H9 (cell line): ENCODE results near the gene DKK1. TPM values are rescaled to one million over a fixed set of nuclear protein-coding genes. Genes with fewer than 3 reads are reported as not detected.

ENCODE experiments used
- DNase-seq: peaks from one replicate; pipeline ENCODE4 v3.0.0-alpha.2; 2017
- H2AFZ ChIP-seq: one replicate; pipeline ENCODE4 v1.6.1; 2013; ENCODE audit warnings: mild to moderate bottlenecking, low read length, control low read depth, moderate library complexity
- H2AK5ac ChIP-seq: 2 replicates; pipeline ENCODE4 v1.6.1; 2013; ENCODE audit warnings: low read length, control low read depth, mixed read lengths; ENCODE audit not compliant: insufficient read length
- H2BK120ac ChIP-seq: one replicate; pipeline ENCODE4 v1.6.1; 2013; ENCODE audit warnings: low read depth, mild to moderate bottlenecking, low read length, control low read depth, inconsistent platforms; ENCODE audit not compliant: poor library complexity, severe bottlenecking
- H2BK12ac ChIP-seq: 2 replicates; pipeline ENCODE4 v1.6.1; 2013; ENCODE audit warnings: low read length, control low read depth, mixed read lengths, low read depth; ENCODE audit not compliant: insufficient read length
- H2BK15ac ChIP-seq: 2 replicates; pipeline ENCODE4 v1.6.1; 2013; ENCODE audit warnings: low read depth, low read length, control low read depth
- H2BK20ac ChIP-seq: one replicate; pipeline ENCODE4 v1.6.1; 2013; ENCODE audit warnings: low read depth, mild to moderate bottlenecking, low read length, control low read depth, inconsistent platforms; ENCODE audit not compliant: poor library complexity, severe bottlenecking
- H2BK5ac ChIP-seq: 2 replicates; pipeline ENCODE4 v1.6.1; 2013; ENCODE audit warnings: low read length, control low read depth, mixed read lengths; ENCODE audit not compliant: insufficient read length
- H3K14ac ChIP-seq: 2 replicates; pipeline ENCODE4 v1.6.1; 2013; ENCODE audit warnings: low read length, control low read depth; ENCODE audit not compliant: insufficient read depth
- H3K18ac ChIP-seq: 2 replicates; pipeline ENCODE4 v1.6.1; 2013; ENCODE audit warnings: low read depth, mild to moderate bottlenecking, mixed read lengths, low read length, control low read depth; ENCODE audit not compliant: insufficient read length
- H3K23ac ChIP-seq: 2 replicates; pipeline ENCODE4 v1.6.1; 2013; ENCODE audit warnings: low read length, control low read depth, mixed read lengths, low read depth; ENCODE audit not compliant: insufficient read length
- H3K23me2 ChIP-seq: 2 replicates; pipeline ENCODE4 v1.6.1; 2013; ENCODE audit warnings: low read depth, mild to moderate bottlenecking, mixed read lengths, low read length, control low read depth; ENCODE audit not compliant: insufficient read length, poor library complexity, severe bottlenecking
- H3K27ac ChIP-seq: 2 replicates; pipeline ENCODE4 v1.5.1; 2013; ENCODE audit warnings: low read length, control low read depth, mixed read lengths, low read depth; ENCODE audit not compliant: insufficient read length
- H3K27me3 ChIP-seq: 2 replicates; pipeline ENCODE4 v1.6.1; 2013; ENCODE audit warnings: low read length, control low read depth, inconsistent platforms; ENCODE audit not compliant: insufficient read depth
- H3K4ac ChIP-seq: 2 replicates; pipeline ENCODE4 v1.6.1; 2013; ENCODE audit warnings: low read depth, mild to moderate bottlenecking, control low read depth, inconsistent platforms, low read length, moderate library complexity
- H3K4me1 ChIP-seq: 2 replicates; pipeline ENCODE4 v1.6.1; 2013; ENCODE audit warnings: low read length, control low read depth, inconsistent platforms; ENCODE audit not compliant: insufficient read depth
- H3K4me2 ChIP-seq: 2 replicates; pipeline ENCODE4 v1.6.1; 2013; ENCODE audit warnings: low read length, control low read depth, mixed read lengths; ENCODE audit not compliant: insufficient read length, insufficient read depth
- H3K56ac ChIP-seq: 2 replicates; pipeline ENCODE4 v1.6.1; 2013; ENCODE audit warnings: low read depth, mild to moderate bottlenecking, mixed read lengths, low read length, control low read depth; ENCODE audit not compliant: insufficient read length
- H3K79me1 ChIP-seq: 2 replicates; pipeline ENCODE4 v1.6.1; 2013; ENCODE audit warnings: low read depth, mild to moderate bottlenecking, moderate library complexity, low read length, control low read depth, inconsistent platforms; ENCODE audit not compliant: insufficient read depth, poor library complexity, severe bottlenecking
- H3K79me2 ChIP-seq: 2 replicates; pipeline ENCODE4 v1.6.1; 2013; ENCODE audit warnings: low read length, control low read depth, inconsistent platforms; ENCODE audit not compliant: insufficient read depth
- H3K9ac ChIP-seq: 2 replicates; pipeline ENCODE4 v1.6.1; 2013; ENCODE audit warnings: low read length, control low read depth, mixed read lengths; ENCODE audit not compliant: insufficient read length; ENCODE audit errors: extremely low read depth
- H3K9me3 ChIP-seq: one replicate; pipeline ENCODE4 v1.6.1; 2013; ENCODE audit warnings: low read depth, low read length, inconsistent platforms; ENCODE audit not compliant: control insufficient read depth
- H3T11ph ChIP-seq: one replicate; pipeline ENCODE4 v1.6.1; 2013; ENCODE audit warnings: mild to moderate bottlenecking, low read length, control low read depth, inconsistent platforms
- H4K20me1 ChIP-seq: one replicate; pipeline ENCODE4 v1.6.1; 2013; ENCODE audit not compliant: control insufficient read depth, insufficient read length, insufficient read depth
- H4K5ac ChIP-seq: 2 replicates; pipeline ENCODE4 v1.6.1; 2013; ENCODE audit warnings: low read depth, mild to moderate bottlenecking, mixed read lengths, low read length, control low read depth; ENCODE audit not compliant: insufficient read length
- H4K8ac ChIP-seq: replicated peaks from 2 replicates; pipeline ENCODE4 v1.6.1; 2013; ENCODE audit warnings: low read length, control low read depth, mixed read lengths, low read depth; ENCODE audit not compliant: insufficient read length
- H4K91ac ChIP-seq: 2 replicates; pipeline ENCODE4 v1.6.1; 2013; ENCODE audit warnings: low read depth, mild to moderate bottlenecking, moderate library complexity, mixed read lengths, low read length, control low read depth; ENCODE audit not compliant: insufficient read length
- H3K27ac Mint-ChIP-seq, 3 experiments: 2 replicates in 2 of 3; 3 replicates in 1 of 3; pipeline ENCODE4 v1.8.0; 2020 to 2021; ENCODE audit warnings: mixed read lengths in 3 of 3, mild to moderate bottlenecking in 1 of 3, moderate library complexity in 1 of 3
- H3K27me3 Mint-ChIP-seq: 2 replicates; pipeline ENCODE4 v1.8.0; 2021; ENCODE audit warnings: low read depth, mild to moderate bottlenecking, moderate library complexity, mixed read lengths
- H3K36me3 Mint-ChIP-seq, 3 experiments: 2 replicates in 2 of 3; 3 replicates in 1 of 3; pipeline ENCODE4 v1.8.0; 2020 to 2021; ENCODE audit warnings: low read depth in 3 of 3, mixed read lengths in 3 of 3; ENCODE audit not compliant: insufficient read depth in 1 of 3
- H3K4me1 Mint-ChIP-seq, 2 experiments: 2 replicates each; pipeline ENCODE4 v1.8.0; 2020; ENCODE audit warnings: mixed read lengths in 2 of 2
- H3K4me3 Mint-ChIP-seq, 2 experiments: 2 replicates in 1 of 2; 3 replicates in 1 of 2; pipeline ENCODE4 v1.8.0; 2020 to 2021; ENCODE audit warnings: mild to moderate bottlenecking in 2 of 2, mixed read lengths in 2 of 2, moderate library complexity in 1 of 2
- H3K9me3 Mint-ChIP-seq, 2 experiments: 2 replicates in 1 of 2; 3 replicates in 1 of 2; pipeline ENCODE4 v1.8.0; 2020; ENCODE audit warnings: mild to moderate bottlenecking in 2 of 2, mixed read lengths in 2 of 2, moderate library complexity in 1 of 2
- WGBS: extraction: QIAGEN DNeasy Blood & Tissue Kit; methylation state at CpG from one replicate; pipeline ENCODE4 v1.1.7; 2013; ENCODE audit warnings: missing lambda C conversion rate, low lambda C conversion rate, mixed read lengths; ENCODE audit not compliant: insufficient read length; ENCODE audit errors: extremely low coverage; 5-methylcytosine and 5-hydroxymethylcytosine counted together
- total RNA-seq: library from RNA; stranded (reverse); gene quantifications from 2 replicates; pipeline ENCODE4 v1.2.1, GENCODE V29; 2021
- TF ChIP-seq, protein P1 (sequence below): fragments of 200-600 bp; sonication (generic); conservative IDR thresholded peaks from 3 replicates; pipeline ENCODE4 v1.8.0; 2021; ENCODE audit warnings: antibody characterized with exemption, mild to moderate bottlenecking

The DKK1 gene
- total RNA-seq, 1 experiment from 2014 or later, result 1.1 TPM

GRCh38 chr10:52280051-52280450 is 34.0 kb upstream of the DKK1 start:
- no peaks in the 10 kb centered on the region for H3K27me3 Mint-ChIP-seq

More at GRCh38 chr10:52280051-52280450, 34.0 kb upstream of the DKK1 start:
- no peaks in the 10 kb centered on the region for H3K79me1 ChIP-seq
- no peak overlapping the region for H4K5ac ChIP-seq
- H3K4me1 Mint-ChIP-seq, result no peaks in the 10 kb centered on the region
- H3T11ph ChIP-seq, result no peak overlapping the region
- no peak overlapping the region for H4K91ac ChIP-seq
- no peak overlapping the region for H3K27ac Mint-ChIP-seq
- H3K18ac ChIP-seq, result no peak overlapping the region
- no peak overlapping the region for H3K4me3 Mint-ChIP-seq
- H2AK5ac ChIP-seq, result no peak overlapping the region
- no peak overlapping the region for H2BK120ac ChIP-seq
- no peaks in the 10 kb centered on the region for H3K79me2 ChIP-seq
- no peak overlapping the region for H2BK20ac ChIP-seq
- no peak overlapping the region for H3K23ac ChIP-seq
- no CpG with 5 or more reads among the region's 1 CpG for WGBS
- no peak for DNase-seq
- H3K9ac ChIP-seq, result no peak overlapping the region
- peaks cover 0 to 4% (median 4%) of the 10 kb centered on the region in 3 experiments; a peak in 4 of 7 replicates for H3K36me3 Mint-ChIP-seq
- H3K23me2 ChIP-seq, result no peaks in the 10 kb centered on the region
- no peaks in the 10 kb centered on the region for H3K27me3 ChIP-seq
- H3K14ac ChIP-seq, result no peak overlapping the region
- no peak overlapping the region for H2BK12ac ChIP-seq
- no peaks in the 10 kb centered on the region for H3K4me1 ChIP-seq
- TF ChIP-seq, protein P1, sequence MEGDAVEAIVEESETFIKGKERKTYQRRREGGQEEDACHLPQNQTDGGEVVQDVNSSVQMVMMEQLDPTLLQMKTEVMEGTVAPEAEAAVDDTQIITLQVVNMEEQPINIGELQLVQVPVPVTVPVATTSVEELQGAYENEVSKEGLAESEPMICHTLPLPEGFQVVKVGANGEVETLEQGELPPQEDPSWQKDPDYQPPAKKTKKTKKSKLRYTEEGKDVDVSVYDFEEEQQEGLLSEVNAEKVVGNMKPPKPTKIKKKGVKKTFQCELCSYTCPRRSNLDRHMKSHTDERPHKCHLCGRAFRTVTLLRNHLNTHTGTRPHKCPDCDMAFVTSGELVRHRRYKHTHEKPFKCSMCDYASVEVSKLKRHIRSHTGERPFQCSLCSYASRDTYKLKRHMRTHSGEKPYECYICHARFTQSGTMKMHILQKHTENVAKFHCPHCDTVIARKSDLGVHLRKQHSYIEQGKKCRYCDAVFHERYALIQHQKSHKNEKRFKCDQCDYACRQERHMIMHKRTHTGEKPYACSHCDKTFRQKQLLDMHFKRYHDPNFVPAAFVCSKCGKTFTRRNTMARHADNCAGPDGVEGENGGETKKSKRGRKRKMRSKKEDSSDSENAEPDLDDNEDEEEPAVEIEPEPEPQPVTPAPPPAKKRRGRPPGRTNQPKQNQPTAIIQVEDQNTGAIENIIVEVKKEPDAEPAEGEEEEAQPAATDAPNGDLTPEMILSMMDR, result no peak
- peaks cover 8 to 11% of the 10 kb centered on the region in 2 experiments; a peak in 3 of 5 replicates for H3K9me3 Mint-ChIP-seq
- no peaks in the 10 kb centered on the region for H4K20me1 ChIP-seq
- no peak overlapping the region for H2BK5ac ChIP-seq
- no peak overlapping the region for H2AFZ ChIP-seq
- no peak overlapping the region for H4K8ac ChIP-seq
- H3K4me2 ChIP-seq, result no peak overlapping the region
- H2BK15ac ChIP-seq, result no peak overlapping the region
- H3K27ac ChIP-seq, result no peak overlapping the region
- no peaks in the 10 kb centered on the region for H3K9me3 ChIP-seq
- H3K56ac ChIP-seq, result no peak overlapping the region
- no peak overlapping the region for H3K4ac ChIP-seq
